Tibial artery (tissue), 4 donors: ENCODE measurements around the gene TOLLIP.

Experiments used
- DNase-seq, 2 donors: peaks; one replicate each; pipeline ENCODE4 v3.0.0-alpha.2; 2019
- H3K27ac ChIP-seq, 2 donors: fragments of 200-600 bp; sonication (generic) in 1 of 2; 1 replicate in 1 of 2; 2 replicates in 1 of 2; pipeline ENCODE4 v1.5.1; 2018 to 2019; ENCODE audit warnings: mild to moderate bottlenecking in 1 of 2
- H3K27me3 ChIP-seq, 2 donors: fragments of 200-600 bp; sonication (generic) in 1 of 2; one replicate each; pipeline versions ENCODE4 v1.5.1 to v1.6.0; 2016 to 2019
- H3K36me3 ChIP-seq, 3 donors: fragments of 200-600 bp; sonication (generic) in 2 of 3; one replicate each; pipeline ENCODE4 v1.5.1; 2016 to 2019; ENCODE audit warnings: mild to moderate bottlenecking in 2 of 3
- H3K4me1 ChIP-seq, 4 donors: fragments of 200-600 bp; sonication (generic) in 2 of 4; 1 replicate in 3 of 4; 2 replicates in 1 of 4; pipeline ENCODE4 v1.5.1; 2016 to 2019
- H3K4me3 ChIP-seq, 2 donors: fragments of 200-600 bp; sonication (generic) in 1 of 2; 1 replicate in 1 of 2; 2 replicates in 1 of 2; pipeline ENCODE4 v1.5.1; 2018 to 2019; ENCODE audit warnings: mild to moderate bottlenecking in 2 of 2
- H3K9me3 ChIP-seq, 3 donors: fragments of 200-600 bp; sonication (generic) in 1 of 3; one replicate each; pipeline ENCODE4 v1.5.1; 2016 to 2019
- CTCF ChIP-seq, 2 experiments: fragments of 200-600 bp in 1 of 2; fragments of 450-650 bp in 1 of 2; IDR thresholded peaks; one replicate each; pipeline ENCODE4 v1.5.1; 2017 to 2019; ENCODE audit warnings: antibody characterized with exemption in 2 of 2, mild to moderate bottlenecking in 1 of 2, moderate library complexity in 1 of 2
- intact Hi-C: fragments of 100-400 bp; cut with DNase I; formaldehyde crosslinking; loops from one replicate; pipeline ENCODE4 v1.15.0; 2023; ENCODE audit warnings: low total_unique reads

TOLLIP gene

GRCh38 chr11:1354125-1354938 lies 44.9 kb upstream of the TOLLIP start:
- H3K36me3 ChIP-seq = no peaks in the 10 kb centered on the region
- peaks cover 0 to 41% of the 10 kb centered on the region in 2 donors for H3K27me3 ChIP-seq
- intact Hi-C loops = no loop called here
- TF ChIP-seq CTCF (IDR thresholded peaks at IDR 0.05) = no peak
- no peaks in the 10 kb centered on the region for H3K9me3 ChIP-seq
- H3K4me3 ChIP-seq = no peak overlapping the region
- no peak overlapping the region for H3K27ac ChIP-seq
- DNase-seq = peak in 1 of 2 donors; percentile 51
- H3K4me1 ChIP-seq = no peaks in the 10 kb centered on the region

GRCh38 chr11:1353383-1354124 lies 44.1 kb upstream of the TOLLIP start:
- Histone ChIP-seq H3K4me3 (no peak overlapping the region), H3K4me1 (no peaks in the 10 kb centered on the region), H3K27me3 (peaks cover 0 to 44% of the 10 kb centered on the region in 2 donors), H3K36me3 (no peaks in the 10 kb centered on the region), H3K9me3 (no peaks in the 10 kb centered on the region), H3K27ac (no peak overlapping the region)
- DNase-seq = peak in 1 of 2 donors; percentile 55
- intact Hi-C loops = no loop called here
- no peak for TF ChIP-seq CTCF (IDR thresholded peaks at IDR 0.05)

GRCh38 chr11:1352696-1353382 lies 43.4 kb upstream of the TOLLIP start:
- H3K27me3 ChIP-seq = peaks cover 0 to 40% of the 10 kb centered on the region in 2 donors
- H3K27ac ChIP-seq = no peak overlapping the region
- intact Hi-C loops = no loop called here
- H3K9me3 ChIP-seq = no peaks in the 10 kb centered on the region
- no peak overlapping the region for H3K4me3 ChIP-seq
- no peak for TF ChIP-seq CTCF (IDR thresholded peaks at IDR 0.05)
- H3K4me1 ChIP-seq = no peaks in the 10 kb centered on the region
- H3K36me3 ChIP-seq = no peaks in the 10 kb centered on the region
- DNase-seq = no peak

GRCh38 chr11:1351278-1351937 lies 42.0 kb upstream of the TOLLIP start:
- Histone ChIP-seq H3K4me1 (no peaks in the 10 kb centered on the region), H3K27me3 (peaks cover 0 to 39% of the 10 kb centered on the region in 2 donors), H3K9me3 (no peaks in the 10 kb centered on the region), H3K27ac (no peak overlapping the region), H3K4me3 (no peak overlapping the region), H3K36me3 (no peaks in the 10 kb centered on the region)
- no peak for DNase-seq
- intact Hi-C loops = no loop called here
- TF ChIP-seq CTCF (IDR thresholded peaks at IDR 0.05) = no peak

GRCh38 chr11:1350086-1350725 lies 40.8 kb upstream of the TOLLIP start:
- Histone ChIP-seq H3K27me3 (peaks cover 0 to 39% of the 10 kb centered on the region in 2 donors), H3K9me3 (no peaks in the 10 kb centered on the region), H3K4me3 (no peak overlapping the region), H3K36me3 (no peaks in the 10 kb centered on the region), H3K4me1 (no peaks in the 10 kb centered on the region), H3K27ac (no peak overlapping the region)
- intact Hi-C loops = no loop called here
- peak in 1 of 2 donors; percentile 55 for DNase-seq
- TF ChIP-seq CTCF (IDR thresholded peaks at IDR 0.05) = no peak
